Occipital lobe (tissue), 2 donors: ENCODE results near the gene OR2AT4. TPM values are rescaled to one million over a fixed set of nuclear protein-coding genes. Genes with fewer than 3 reads are reported as not detected.
"Not testable (repeated sequence)": the region's sequence is repeated elsewhere in the genome, so short reads cannot be mapped to it uniquely, and the experiment has no call there.

Experiments used
- DNase-seq: peaks from one replicate; lab custom pipeline; 2025; lab: John Stamatoyannopoulos, UW
- total RNA-seq: library from RNA; depleted of rRNA; stranded (reverse); fragments of >200 nt; gene quantifications from one replicate; pipeline ENCODE4 v1.2.3, GENCODE V29; 2014

Gene OR2AT4
- not detected for total RNA-seq

- DNase-seq = no peak
Observed at GRCh38 chr11:75096456-75097172, at the start of gene OR2AT4. OR2AT4 (minus strand) TSS chr11:75096876.

DNA sequence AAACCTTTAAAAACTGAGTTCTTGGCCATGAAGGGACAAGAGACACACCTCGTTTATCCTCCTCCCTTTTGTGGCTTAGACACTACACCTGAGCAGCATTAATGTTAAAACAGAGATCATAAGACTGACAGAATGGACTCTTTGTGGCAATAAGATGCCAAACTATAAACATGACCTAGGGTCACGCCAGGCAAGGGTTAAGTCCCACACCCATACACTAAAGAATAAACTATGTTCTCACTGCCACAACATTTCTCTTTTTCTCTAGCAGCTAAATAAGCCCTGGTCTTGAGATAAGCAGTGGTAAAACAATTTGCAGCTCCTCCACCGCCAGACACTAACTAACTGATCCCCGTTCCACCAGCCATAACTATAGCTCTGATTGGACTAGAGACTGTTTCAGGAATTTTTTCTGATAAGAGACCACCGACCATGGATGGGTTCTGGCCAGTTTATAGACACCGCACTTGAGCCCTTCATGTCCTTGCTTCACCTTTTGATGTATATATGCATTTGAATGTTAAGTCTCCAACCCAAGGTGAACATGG lies 49.4 kb upstream of the OR2AT4 start:
- no peak for DNase-seq

DNA sequence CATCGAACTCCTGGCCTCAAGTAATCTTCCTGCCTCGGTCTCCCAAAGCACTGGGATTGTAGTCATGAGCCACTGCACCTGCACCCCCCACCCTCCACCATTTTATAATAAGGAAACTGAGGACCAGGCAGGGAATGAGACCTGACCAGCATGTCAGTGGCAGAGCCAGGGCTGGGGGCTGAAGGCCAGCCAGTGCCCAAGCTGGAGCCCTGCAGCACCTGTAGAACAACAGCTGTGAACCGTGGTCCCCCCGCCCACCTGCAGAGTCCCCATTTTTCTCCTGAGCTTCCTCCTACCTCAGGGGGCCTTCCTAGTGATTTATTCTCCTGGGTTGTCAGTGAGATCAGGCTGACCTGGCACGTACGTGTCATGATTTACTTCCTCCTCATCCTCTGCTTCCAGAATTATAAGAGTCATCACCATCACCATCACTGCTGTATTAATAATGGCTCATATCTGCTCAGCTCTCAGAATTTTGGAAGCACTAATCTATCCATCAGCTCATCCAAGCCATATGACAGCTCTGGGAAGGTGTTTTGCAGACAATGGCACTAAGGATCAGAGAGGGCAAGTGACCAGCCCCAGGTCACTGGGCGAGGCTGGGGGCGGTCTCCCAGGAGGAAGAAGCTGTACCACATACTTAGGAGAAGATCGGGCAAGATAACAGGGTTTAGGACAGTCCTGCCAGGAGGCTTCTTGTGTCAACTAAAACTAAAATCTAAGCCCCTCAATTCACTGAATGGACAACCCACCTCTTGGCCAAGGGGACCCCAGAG lies 48.7 kb upstream of the OR2AT4 start:
- no peak for DNase-seq

DNA sequence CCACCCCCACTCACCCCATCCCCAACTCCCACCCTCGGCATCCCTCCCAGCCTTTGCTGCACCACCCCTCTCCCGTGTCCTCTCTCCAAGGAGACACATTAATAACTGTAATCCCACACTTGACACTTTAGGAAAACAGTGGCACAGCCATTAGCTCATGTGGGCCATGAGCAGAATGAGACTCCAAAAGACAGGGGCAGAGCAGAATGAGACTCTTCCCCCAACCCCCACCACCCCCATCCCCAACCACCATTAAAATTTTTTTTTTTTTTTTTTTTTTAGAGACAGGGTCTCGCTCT lies 48.0 kb upstream of the OR2AT4 start:
- no peak for DNase-seq

- DNase-seq = no peak
Observed at GRCh38 chr11:75143420-75143731, 46.7 kb upstream of the OR2AT4 start.

DNA sequence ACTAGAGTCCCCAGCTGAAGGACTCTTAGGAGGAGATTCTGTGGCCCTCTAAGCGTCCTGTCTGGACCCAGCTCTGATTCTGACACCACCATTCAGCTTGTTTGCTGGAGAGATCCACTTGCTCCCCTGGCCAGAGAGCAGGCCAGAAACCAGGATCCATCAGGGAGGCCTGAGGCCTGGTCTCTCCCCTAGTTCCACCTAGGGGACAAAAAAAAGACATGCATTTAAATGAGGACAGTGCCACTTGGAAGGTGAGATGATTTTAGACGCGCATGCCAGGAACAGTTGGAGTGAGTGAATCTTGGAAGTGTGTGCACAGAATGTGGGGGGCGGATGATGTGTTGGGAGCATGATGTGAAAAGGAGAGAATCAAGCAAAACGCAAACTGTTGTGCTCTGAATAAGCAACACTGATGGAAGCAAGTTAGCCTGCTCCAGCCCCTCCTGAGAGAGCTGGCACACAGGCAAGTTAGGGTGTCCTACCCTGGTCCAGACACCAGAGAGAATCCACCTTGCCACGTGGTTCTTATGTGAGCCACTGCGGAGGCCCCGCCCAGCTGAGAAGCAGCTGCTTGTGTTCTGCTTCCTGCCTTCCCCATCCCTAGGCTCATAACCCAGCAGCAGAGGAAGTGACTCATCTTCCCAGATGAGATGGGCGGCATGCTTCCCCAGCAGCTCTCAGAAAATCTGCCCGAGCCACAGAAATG lies 46.2 kb upstream of the OR2AT4 start:
- peak; percentile 79 for DNase-seq

GRCh38 chr11:75141166-75141565 lies 44.5 kb upstream of the OR2AT4 start:
- DNase-seq = no peak

GRCh38 chr11:75140269-75141138 lies 43.8 kb upstream of the OR2AT4 start:
- no peak for DNase-seq

DNA sequence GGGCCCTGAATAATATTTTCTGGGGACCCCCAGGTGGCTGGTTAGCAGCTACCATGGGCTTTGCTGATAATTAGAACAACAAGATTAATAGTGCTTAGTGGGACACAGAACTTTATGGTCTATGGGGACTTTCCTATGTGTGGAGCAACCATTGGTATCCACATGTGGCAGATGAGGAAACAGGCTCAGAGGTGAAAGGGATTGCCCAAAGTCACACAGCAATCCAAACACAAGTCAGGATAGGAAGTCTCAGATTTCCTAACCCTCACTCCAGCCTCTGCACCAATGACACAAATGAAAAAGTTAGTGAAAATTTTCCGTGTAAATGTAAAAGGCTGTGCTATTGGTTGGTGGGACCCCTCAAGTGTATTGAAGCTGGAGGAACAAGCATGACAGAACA lies 39.0 kb upstream of the OR2AT4 start:
- DNase-seq = no peak

DNA sequence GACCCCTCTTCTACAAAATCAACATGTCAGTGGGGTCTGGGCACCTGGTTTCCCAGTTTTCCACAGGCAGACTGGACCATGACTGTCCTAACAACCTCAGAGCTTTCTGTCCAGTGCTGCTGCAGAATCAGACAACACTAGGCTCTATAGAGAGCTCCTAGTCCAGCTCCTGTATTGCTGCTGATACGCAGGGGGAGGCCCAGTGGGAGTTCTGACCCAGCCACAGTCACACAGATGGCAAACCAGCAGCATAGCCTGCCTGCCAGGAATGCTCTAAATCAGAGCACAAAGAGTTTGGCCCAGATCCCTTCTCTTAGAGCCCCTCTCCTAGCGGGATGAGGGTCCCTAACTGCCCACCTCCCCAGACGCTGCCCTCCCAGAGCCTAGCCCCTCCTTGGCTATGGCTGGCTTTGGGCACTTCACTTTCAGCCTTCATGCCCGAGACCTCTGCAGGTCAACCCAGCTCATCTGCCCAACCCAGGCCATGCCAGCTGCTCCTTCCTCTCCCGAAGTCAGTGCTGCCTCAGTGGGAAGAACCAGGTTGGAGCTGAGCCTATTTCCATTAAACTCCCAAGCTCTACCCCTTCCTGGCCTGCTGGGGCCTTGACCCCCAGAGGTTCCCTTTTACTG lies 38.5 kb upstream of the OR2AT4 start:
- no peak for DNase-seq

- DNase-seq = no peak
Observed at GRCh38 chr11:75133976-75134375, 37.3 kb upstream of the OR2AT4 start.

- no peak for DNase-seq
Observed at GRCh38 chr11:75132080-75132479, 35.4 kb upstream of the OR2AT4 start.

- DNase-seq = no peak
Observed at GRCh38 chr11:75126564-75126963, 29.9 kb upstream of the OR2AT4 start.

- no peak for DNase-seq
Observed at GRCh38 chr11:75118577-75118976, 21.9 kb upstream of the OR2AT4 start.

- DNase-seq = no peak
Observed at GRCh38 chr11:75114465-75114864, 17.8 kb upstream of the OR2AT4 start.

DNA sequence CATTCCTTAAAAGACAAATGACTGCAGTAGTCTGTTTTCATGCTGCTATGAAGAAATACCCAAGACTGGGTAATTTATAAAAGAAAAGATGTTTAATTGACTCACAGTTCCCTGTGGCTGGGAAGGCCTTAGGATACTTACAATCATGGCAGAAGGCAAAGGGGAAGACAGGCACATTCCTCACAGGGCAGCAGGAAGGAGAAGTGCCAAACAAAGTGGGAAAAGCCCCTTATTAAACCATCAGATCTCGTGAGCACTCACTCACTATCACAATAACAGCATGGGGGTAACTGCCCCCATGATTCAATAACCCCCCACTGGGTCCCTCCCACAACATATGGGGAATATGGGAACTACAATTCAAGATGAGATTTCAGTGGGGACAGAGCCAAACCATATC lies 16.4 kb upstream of the OR2AT4 start:
- DNase-seq = no peak

DNA sequence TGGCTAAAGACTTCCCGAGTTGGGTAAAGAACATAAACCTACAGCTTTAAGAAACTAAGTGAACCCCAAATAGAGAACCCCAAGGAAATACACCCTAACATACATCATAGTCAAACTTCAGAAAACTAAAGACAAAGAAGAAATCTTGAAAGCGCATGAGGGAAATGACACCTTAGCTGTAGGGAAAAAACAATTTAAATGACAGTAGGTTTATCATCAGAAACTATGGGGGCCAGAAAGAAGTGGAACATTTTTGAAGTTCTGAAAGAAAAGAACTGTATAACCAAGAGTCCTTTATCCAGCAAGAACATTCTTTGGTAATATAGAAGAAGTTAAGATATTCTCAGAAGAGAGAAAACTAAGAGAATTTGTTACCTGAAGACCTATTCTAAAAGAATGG lies 15.5 kb upstream of the OR2AT4 start:
- DNase-seq = no peak

GRCh38 chr11:75107187-75107586 lies 10.5 kb upstream of the OR2AT4 start:
- no peak for DNase-seq

DNA sequence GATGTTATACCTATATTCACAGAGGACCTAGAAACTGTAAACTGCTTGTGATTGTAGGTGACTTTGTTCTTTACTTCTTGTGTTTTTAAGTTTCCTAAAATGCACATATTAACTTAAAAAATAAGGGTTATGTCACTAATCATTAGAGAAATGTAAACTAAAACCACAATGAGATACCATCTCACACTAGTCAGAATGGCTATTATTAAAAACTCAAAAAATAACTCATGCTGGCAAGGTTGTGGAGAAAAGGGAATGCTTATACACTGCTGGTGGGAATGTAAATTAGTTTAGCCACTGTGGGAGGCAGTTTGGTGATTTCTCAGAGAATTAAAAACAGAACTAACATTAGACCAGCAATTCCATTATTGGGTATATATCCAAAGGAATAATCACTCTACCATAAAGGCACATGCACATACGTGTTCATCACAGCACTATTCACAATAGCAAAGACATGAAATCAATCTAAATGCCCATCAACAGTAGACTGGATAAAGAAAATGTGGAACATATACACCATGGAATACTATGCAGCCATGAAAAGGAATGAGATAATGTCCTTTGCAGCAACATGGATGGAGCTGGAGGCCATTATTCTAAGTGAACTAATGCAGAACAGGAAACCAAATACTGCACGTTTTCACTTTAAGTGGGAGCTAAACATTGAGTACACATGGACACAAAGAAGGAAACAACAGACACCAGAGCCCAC lies 9.4 kb upstream of the OR2AT4 start:
- not testable (repeated sequence) for DNase-seq

DNA sequence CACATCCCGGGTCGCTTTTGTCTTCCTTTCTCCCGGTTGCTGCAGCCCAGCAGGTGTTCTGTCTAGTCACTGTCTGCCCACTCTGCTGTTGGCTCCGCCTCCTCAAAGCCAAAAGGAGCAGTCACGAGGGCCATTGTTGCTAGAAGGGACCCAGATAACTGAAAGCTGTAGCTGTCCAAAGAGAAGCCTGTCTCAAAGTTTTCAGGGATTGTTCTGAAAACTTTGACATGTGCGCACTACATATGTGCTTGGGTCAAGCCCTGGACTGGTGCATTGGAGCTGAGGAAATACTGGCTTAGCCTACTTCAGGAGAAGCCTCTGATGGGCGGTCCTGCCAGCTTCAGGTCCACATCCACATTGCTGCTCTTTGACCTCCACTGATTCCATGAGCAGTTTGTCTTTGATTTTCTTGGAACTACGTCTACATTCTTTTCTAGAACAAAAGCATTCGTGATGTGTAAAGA lies 8.8 kb upstream of the OR2AT4 start:
- DNase-seq = no peak
